GM06990 (cell line): ENCODE data around the gene ZNF43.
"Not testable (repeated sequence)": the region's sequence is repeated elsewhere in the genome, so short reads cannot be mapped to it uniquely, and the experiment has no call there.

Experiments used
- DNase-seq: peaks from one replicate; pipeline ENCODE4 v3.0.0-alpha.2; 2011; ENCODE audit not compliant: insufficient read length; ENCODE audit errors: extremely low read depth
- H3K27me3 ChIP-seq: replicated peaks from 2 replicates; pipeline ENCODE4 v1.6.0; 2011; ENCODE audit warnings: low read length; ENCODE audit not compliant: control insufficient read depth, insufficient read depth
- H3K36me3 ChIP-seq: 2 replicates; pipeline ENCODE4 v1.5.1; 2011; ENCODE audit warnings: low read length; ENCODE audit not compliant: control insufficient read depth, insufficient read depth
- H3K4me3 ChIP-seq: replicated peaks from 2 replicates; pipeline ENCODE4 v1.5.1; 2011; ENCODE audit warnings: low read depth, mild to moderate bottlenecking, control low read depth, low read length
- CTCF ChIP-seq: IDR thresholded peaks from 2 replicates; pipeline ENCODE4 v1.5.1; 2011; ENCODE audit warnings: low read length, control low read depth, mild to moderate bottlenecking, inconsistent platforms; ENCODE audit not compliant: insufficient read depth, poor library complexity, severe bottlenecking

The ZNF43 gene

GRCh38 chr19:21767065-21767800 lies 68.7 kb downstream of the ZNF43 start, which contains the start of gene ZNF100:
Gene ZNF100 (minus strand): TSS chr19:21767579. CDS start chr19:21767429, 150 bp downstream.
- Histone ChIP-seq H3K27me3 (no peaks in the 10 kb centered on the region), H3K36me3 (peaks cover 1% of the 10 kb centered on the region), H3K4me3 (peak within 1 kb of the TSS; percentile 97)
- peak; percentile 87 for DNase-seq
- no peak for TF ChIP-seq CTCF

GRCh38 chr19:21766705-21767064 lies 69.3 kb downstream of the ZNF43 start:
- H3K36me3 ChIP-seq, DNase-seq, H3K27me3 ChIP-seq: not testable (repeated sequence)
- H3K4me3 ChIP-seq = peak overlapping the region; percentile 97

DNA sequence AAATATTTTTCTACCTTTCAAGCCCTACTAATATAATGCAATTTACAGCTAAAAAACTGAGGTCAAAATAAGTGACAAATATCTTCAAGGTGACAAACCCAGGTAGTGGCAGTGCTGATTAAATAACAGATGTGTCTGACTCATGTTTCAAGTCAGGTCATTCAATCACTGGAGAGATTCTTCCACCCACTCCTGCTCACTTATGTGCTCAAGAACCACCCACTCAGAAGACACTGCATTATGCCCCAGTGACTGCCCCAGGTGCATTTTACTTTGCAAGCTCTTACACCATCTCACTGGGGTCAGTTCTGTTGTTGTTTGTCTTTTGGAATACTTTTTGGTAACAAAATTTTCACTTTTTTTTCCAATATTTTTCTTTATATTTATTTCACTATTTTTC lies 70.8 kb downstream of the ZNF43 start:
- H3K4me3 ChIP-seq = no peak overlapping the region
- DNase-seq = no peak
- H3K36me3 ChIP-seq = peaks cover 4% of the 10 kb centered on the region
- no peak for TF ChIP-seq CTCF
- H3K27me3 ChIP-seq = no peaks in the 10 kb centered on the region

DNA sequence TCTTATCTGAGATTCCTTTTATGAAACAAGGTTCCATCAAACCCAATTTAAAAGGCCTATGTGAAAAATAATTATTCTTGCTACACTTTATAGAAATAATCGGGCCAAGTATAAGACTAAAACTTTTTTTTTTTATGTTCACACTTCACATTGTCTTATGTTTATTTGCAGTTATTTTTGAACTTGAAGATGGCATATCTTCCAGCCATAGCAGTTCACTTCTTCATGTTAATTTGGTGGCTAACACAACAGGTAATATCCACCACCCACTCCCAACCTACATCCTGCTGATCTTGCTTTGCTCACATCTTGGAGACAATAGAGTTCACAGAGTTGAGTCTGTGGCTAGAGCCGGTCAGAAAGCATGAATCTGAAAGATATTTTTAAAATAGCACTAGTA lies 74.4 kb downstream of the ZNF43 start:
- not testable (repeated sequence) for H3K36me3 ChIP-seq, H3K4me3 ChIP-seq, H3K27me3 ChIP-seq, DNase-seq

DNA sequence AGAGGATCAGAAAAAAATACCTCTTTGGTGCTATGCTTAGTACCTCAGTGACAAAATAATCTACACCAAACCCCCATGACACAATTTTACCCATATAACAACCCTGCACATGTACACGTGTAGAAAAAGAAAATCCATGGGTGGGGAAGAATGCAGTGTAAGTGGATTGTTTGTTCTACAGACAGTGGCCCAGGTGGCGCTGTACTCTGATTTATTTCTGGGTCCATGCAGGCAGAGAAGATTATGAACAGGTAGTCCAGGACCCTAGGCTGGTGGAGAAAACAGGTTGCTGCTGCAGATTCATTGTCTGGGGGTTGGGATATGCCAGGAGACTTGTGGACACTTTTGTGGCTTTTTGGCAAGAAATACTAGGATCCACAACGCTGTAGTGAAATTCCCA lies 77.7 kb downstream of the ZNF43 start:
- DNase-seq = no peak
- Histone ChIP-seq H3K36me3 (peaks cover 5% of the 10 kb centered on the region), H3K27me3 (no peaks in the 10 kb centered on the region), H3K4me3 (no peak overlapping the region)
- no peak for TF ChIP-seq CTCF

DNA sequence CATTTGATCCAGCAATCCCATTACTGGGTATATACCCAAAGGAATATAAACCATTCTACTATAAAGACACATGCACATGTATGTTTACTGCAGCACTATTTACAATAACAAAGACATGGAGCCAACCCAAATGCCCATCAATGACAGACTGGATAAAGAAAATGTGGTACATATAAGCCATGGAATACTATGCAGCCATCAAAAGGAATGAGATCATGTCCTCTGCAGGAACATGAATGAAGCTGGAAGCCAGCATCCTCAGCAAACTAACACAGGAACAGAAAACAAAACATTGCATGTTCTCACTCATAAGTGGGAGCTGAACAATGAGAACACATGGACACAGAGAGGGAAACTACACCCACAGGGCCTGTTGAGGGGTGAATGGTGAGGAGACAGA lies 80.4 kb downstream of the ZNF43 start:
- H3K36me3 ChIP-seq = peaks cover 14% of the 10 kb centered on the region
- not testable (repeated sequence) for H3K4me3 ChIP-seq, DNase-seq, H3K27me3 ChIP-seq
